ENCODE data around the gene EFHC1. TPM values are rescaled to one million over a fixed set of nuclear protein-coding genes. Genes with fewer than 3 reads are reported as not detected.
A peak's percentile ranks its signal among the peaks of the same experiment; 100 is the strongest.

EFHC1 gene
- total RNA-seq, 1 experiment from 2014 or later: 24.6 TPM

- BruUV-seq (replicated peaks): no TSS peak
- TF ChIP-seq SIN3A (IDR thresholded peaks at IDR 0.05; ENCODE audit: borderline replicate concordance, insufficient read depth, low read depth, low read length): no peak
- TF ChIP-seq REST (IDR thresholded peaks at IDR 0.05; ENCODE audit: insufficient read depth in 1 of 2, low read depth in 2 of 2, low read length in 1 of 2): no peak
- TF ChIP-seq CTCF (IDR thresholded peaks at IDR 0.05): no peak
- TF ChIP-seq TCF7L2 (IDR thresholded peaks at IDR 0.05; ENCODE audit: low read depth, low read length): no peak
- no peak for TF ChIP-seq POLR2AphosphoS5 (IDR thresholded peaks at IDR 0.05; ENCODE audit: low read depth, low read length)
- H3K4me1 ChIP-seq (ENCODE audit: control insufficient read depth, insufficient read depth, low read length): peaks cover 70% of the 10 kb centered on the region
- intact Hi-C loops (cut with micrococcal nuclease; ENCODE audit: unreplicated experiment) (loop anchor here (5.0 kb wide), 1 partner anchor 58 kb away; the partner anchor contains the start of gene TRAM2), in situ Hi-C loops (cut with HindIII; ENCODE audit: low pct_unique_long_range_greater_than_20kb, low sequenced_read_pairs) (no loop called here)
- peaks cover 5% of the 10 kb centered on the region; the same call in 1 of the 2 replicates for H3K36me3 ChIP-seq (ENCODE audit: control insufficient read depth, insufficient read depth, low read length)
- POLR2A ChIA-PET: no interaction called here
- ATAC-seq (no peak), DNase-seq (ENCODE audit: low read depth, low spot score) (no peak)
- H3K4me3 ChIP-seq (ENCODE audit: low read depth in 2 of 2, low read length in 2 of 2): no peak overlapping the region
- CTCF ChIA-PET: no interaction called here
- H3K9me3 ChIP-seq (ENCODE audit: control insufficient read depth, insufficient read depth, low read depth, low read length): no peaks in the 10 kb centered on the region
- H3K27me3 ChIP-seq (ENCODE audit: control insufficient read depth, insufficient read depth, low read length): no peaks in the 10 kb centered on the region
- peak overlapping the region; percentile 98 for H3K27ac ChIP-seq (ENCODE audit: low read length)
Observed at GRCh38 chr6:52519618-52520017, 99.5 kb downstream of the EFHC1 start.

- CTCF ChIA-PET: no interaction called here
Observed at GRCh38 chr6:52522151-52522626, 102.0 kb downstream of the EFHC1 start.

GRCh38 chr6:52522655-52523054, 102.5 kb downstream of the EFHC1 start:
- ChIA-PET POLR2A (no interaction called here), CTCF (no interaction called here)
- in situ Hi-C loops (cut with HindIII; ENCODE audit: low pct_unique_long_range_greater_than_20kb, low sequenced_read_pairs) (no loop called here), intact Hi-C loops (cut with micrococcal nuclease; ENCODE audit: unreplicated experiment) (no loop called here)
- peak; percentile 71 for ATAC-seq
- H3K4me3 ChIP-seq (ENCODE audit: low read depth in 2 of 2, low read length in 2 of 2): peak overlapping the region in 1 of 2 experiments; percentile 24; a peak in 1 of 4 replicates
- BruUV-seq (replicated peaks): no TSS peak
- H3K27ac ChIP-seq (ENCODE audit: low read length): peak overlapping the region; percentile 87
- TF ChIP-seq POLR2AphosphoS5 (IDR thresholded peaks at IDR 0.05; ENCODE audit: low read depth, low read length) (peak; percentile 35; the same call in 1 of the 2 replicates), REST (IDR thresholded peaks at IDR 0.05; ENCODE audit: insufficient read depth in 1 of 2, low read depth in 2 of 2, low read length in 1 of 2) (no peak)
- H3K9me3 ChIP-seq (ENCODE audit: control insufficient read depth, insufficient read depth, low read depth, low read length): no peaks in the 10 kb centered on the region
- H3K4me1 ChIP-seq (ENCODE audit: control insufficient read depth, insufficient read depth, low read length): peaks cover 53% of the 10 kb centered on the region
- H3K27me3 ChIP-seq (ENCODE audit: control insufficient read depth, insufficient read depth, low read length): no peaks in the 10 kb centered on the region
- peak; percentile 38 for DNase-seq (ENCODE audit: low read depth, low spot score)
- no peaks in the 10 kb centered on the region for H3K36me3 ChIP-seq (ENCODE audit: control insufficient read depth, insufficient read depth, low read length)

More at GRCh38 chr6:52522151-52522626, 102.0 kb downstream of the EFHC1 start:
- Histone ChIP-seq H3K27me3 (ENCODE audit: control insufficient read depth, insufficient read depth, low read length) (no peaks in the 10 kb centered on the region), H3K36me3 (ENCODE audit: control insufficient read depth, insufficient read depth, low read length) (no peaks in the 10 kb centered on the region), H3K4me3 (ENCODE audit: low read depth in 2 of 2, low read length in 2 of 2) (peak overlapping the region in 1 of 2 experiments; percentile 24; a peak in 1 of 4 replicates), H3K9me3 (ENCODE audit: control insufficient read depth, insufficient read depth, low read depth, low read length) (no peaks in the 10 kb centered on the region), H3K27ac (ENCODE audit: low read length) (peak overlapping the region; percentile 87), H3K4me1 (ENCODE audit: control insufficient read depth, insufficient read depth, low read length) (peaks cover 58% of the 10 kb centered on the region)
- BruUV-seq (replicated peaks): no TSS peak
- POLR2A ChIA-PET: interaction anchor here (0.5 kb wide), 1 partner anchor 99 kb away, joined by 3 read pairs; no protein-coding TSS in a partner anchor
- peak; percentile 69 for ATAC-seq
- in situ Hi-C loops (cut with HindIII; ENCODE audit: low pct_unique_long_range_greater_than_20kb, low sequenced_read_pairs): no loop called here
- TF ChIP-seq TCF7L2 (IDR thresholded peaks at IDR 0.05; ENCODE audit: low read depth, low read length) (no peak), POLR2AphosphoS5 (IDR thresholded peaks at IDR 0.05; ENCODE audit: low read depth, low read length) (peak; percentile 61; the same call in 1 of the 2 replicates)
- no peak for DNase-seq (ENCODE audit: low read depth, low spot score)
- intact Hi-C loops (cut with micrococcal nuclease; ENCODE audit: unreplicated experiment): no loop called here

Data from Panc1 (cell line).